Erythroblast (primary cell): ENCODE measurements around the gene CD1B.

ENCODE experiments used
- GATA1 ChIP-seq: IDR thresholded peaks from 2 replicates; pipeline ENCODE4 v1.6.1; 2011; ENCODE audit warnings: low read depth, mild to moderate bottlenecking, control low read depth, low read length, moderate library complexity
- POLR2A ChIP-seq: IDR thresholded peaks from 2 replicates; pipeline ENCODE4 v1.6.1; 2011; ENCODE audit warnings: mild to moderate bottlenecking, low read length

DNA sequence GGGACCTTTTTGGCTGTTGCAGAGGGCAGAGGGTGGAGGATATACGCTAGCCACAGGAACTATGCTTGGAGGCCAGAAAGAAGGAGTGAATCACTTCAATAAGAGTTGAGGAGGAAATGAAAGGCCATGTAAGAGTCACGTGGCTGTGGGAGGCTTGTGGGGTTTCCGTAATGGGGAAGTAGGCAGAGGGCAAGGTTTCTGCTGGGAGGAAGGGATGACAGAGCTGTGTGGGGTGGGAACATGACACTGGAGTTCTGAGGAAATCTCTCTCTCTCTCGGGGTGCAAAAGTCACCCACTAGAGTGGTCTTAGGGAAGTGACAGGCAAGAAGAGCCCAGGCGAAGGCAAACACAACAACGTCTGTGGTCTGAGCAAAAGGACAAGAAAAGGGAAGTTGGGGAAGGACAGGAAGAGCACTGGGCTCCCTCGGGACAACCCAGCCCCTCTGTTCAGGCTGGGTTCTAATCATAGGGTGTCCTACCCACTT, 45.5 kb downstream of the CD1B start:
- TF ChIP-seq POLR2A (no peak), GATA1 (no peak)
